ENCODE measurements around the gene ZBTB5.

DNA sequence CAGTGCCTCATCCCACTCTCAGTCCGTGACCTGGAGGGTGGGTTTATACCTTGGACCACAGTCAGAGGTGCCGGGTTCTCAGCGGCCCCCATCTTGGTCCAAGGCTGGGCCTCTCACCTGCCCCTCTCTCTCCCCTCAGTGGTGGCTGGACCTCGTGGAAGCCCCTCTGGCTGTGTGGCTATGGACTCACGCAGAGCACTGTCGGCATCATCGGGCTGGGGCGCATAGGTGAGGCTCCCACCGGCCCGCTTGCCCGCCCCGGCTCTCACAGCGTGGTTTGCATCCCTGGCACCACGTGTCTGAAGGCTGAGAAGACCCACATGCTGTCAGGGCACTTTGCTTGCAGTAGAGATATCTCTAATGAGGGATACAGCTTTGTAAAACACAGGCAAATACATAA lies 36.9 kb downstream of the ZBTB5 start:
- TF ChIP-seq, protein P1, sequence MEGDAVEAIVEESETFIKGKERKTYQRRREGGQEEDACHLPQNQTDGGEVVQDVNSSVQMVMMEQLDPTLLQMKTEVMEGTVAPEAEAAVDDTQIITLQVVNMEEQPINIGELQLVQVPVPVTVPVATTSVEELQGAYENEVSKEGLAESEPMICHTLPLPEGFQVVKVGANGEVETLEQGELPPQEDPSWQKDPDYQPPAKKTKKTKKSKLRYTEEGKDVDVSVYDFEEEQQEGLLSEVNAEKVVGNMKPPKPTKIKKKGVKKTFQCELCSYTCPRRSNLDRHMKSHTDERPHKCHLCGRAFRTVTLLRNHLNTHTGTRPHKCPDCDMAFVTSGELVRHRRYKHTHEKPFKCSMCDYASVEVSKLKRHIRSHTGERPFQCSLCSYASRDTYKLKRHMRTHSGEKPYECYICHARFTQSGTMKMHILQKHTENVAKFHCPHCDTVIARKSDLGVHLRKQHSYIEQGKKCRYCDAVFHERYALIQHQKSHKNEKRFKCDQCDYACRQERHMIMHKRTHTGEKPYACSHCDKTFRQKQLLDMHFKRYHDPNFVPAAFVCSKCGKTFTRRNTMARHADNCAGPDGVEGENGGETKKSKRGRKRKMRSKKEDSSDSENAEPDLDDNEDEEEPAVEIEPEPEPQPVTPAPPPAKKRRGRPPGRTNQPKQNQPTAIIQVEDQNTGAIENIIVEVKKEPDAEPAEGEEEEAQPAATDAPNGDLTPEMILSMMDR (conservative IDR thresholded peaks at IDR 0.05 in 1 of 2, IDR thresholded peaks at IDR 0.05 in 1 of 2; ENCODE audit: low read depth in 1 of 2, low read length in 2 of 2): no peak
- TF ChIP-seq EZH2 (IDR thresholded peaks at IDR 0.05; ENCODE audit: low read length, missing control alignments): no peak

All from fibroblast of lung (primary cell).